HG02870 (cell line): ENCODE measurements around the gene SRXN1.
"Not testable (repeated sequence)": the region's sequence is repeated elsewhere in the genome, so short reads cannot be mapped to it uniquely, and the experiment has no call there.

Experiments
- ATAC-seq: cut with Tn5 transposase; IDR thresholded peaks from one replicate; pipeline ENCODE4 v1.9.1; 2021; ENCODE audit warnings: mild to moderate bottlenecking, moderate library complexity; ENCODE audit not compliant: unreplicated experiment

The SRXN1 gene

GRCh38 chr20:653110-653589 lies at the start of gene SRXN1:
Gene SRXN1 (minus strand): TSS chr20:653200. CDS start chr20:653185, 15 bp downstream.
- peak; percentile 76 for ATAC-seq

- no peak for ATAC-seq
These were observed 48.6 kb upstream of the SRXN1 start for GRCh38 chr20:701401-702129.

GRCh38 chr20:699811-700338 lies 46.9 kb upstream of the SRXN1 start:
- no peak for ATAC-seq

GRCh38 chr20:699342-699741 lies 46.3 kb upstream of the SRXN1 start:
- no peak for ATAC-seq

- ATAC-seq, result no peak
These were observed 45.3 kb upstream of the SRXN1 start for GRCh38 chr20:698276-698675.

GRCh38 chr20:697826-698225 lies 44.8 kb upstream of the SRXN1 start:
- no peak for ATAC-seq

GRCh38 chr20:695165-695866 lies 42.3 kb upstream of the SRXN1 start:
- ATAC-seq, result no peak

- ATAC-seq, result no peak
These were observed 41.5 kb upstream of the SRXN1 start for GRCh38 chr20:694496-694895.

- not testable (repeated sequence) for ATAC-seq
These were observed 40.8 kb upstream of the SRXN1 start for GRCh38 chr20:693786-694185.

GRCh38 chr20:692044-692443 lies 39.0 kb upstream of the SRXN1 start:
- ATAC-seq, result no peak

- no peak for ATAC-seq
These were observed 36.9 kb upstream of the SRXN1 start for GRCh38 chr20:689947-690346.

GRCh38 chr20:689348-689747 lies 36.3 kb upstream of the SRXN1 start:
- no peak for ATAC-seq

- no peak for ATAC-seq
These were observed 35.8 kb upstream of the SRXN1 start for GRCh38 chr20:688809-689212.

- ATAC-seq, result no peak
These were observed 34.6 kb upstream of the SRXN1 start for GRCh38 chr20:687468-688203.

GRCh38 chr20:684676-685319 lies 31.8 kb upstream of the SRXN1 start:
- no peak for ATAC-seq

GRCh38 chr20:682123-682522 lies 29.1 kb upstream of the SRXN1 start:
- no peak for ATAC-seq

GRCh38 chr20:680638-681187 lies 27.7 kb upstream of the SRXN1 start:
- no peak for ATAC-seq

GRCh38 chr20:677957-678356 lies 25.0 kb upstream of the SRXN1 start:
- ATAC-seq, result no peak

GRCh38 chr20:676967-677366 lies 24.0 kb upstream of the SRXN1 start:
- no peak for ATAC-seq

GRCh38 chr20:676315-676937 lies 23.4 kb upstream of the SRXN1 start:
- no peak for ATAC-seq
